ENCODE data around the gene RSPRY1. TPM values are rescaled to one million over a fixed set of nuclear protein-coding genes. Genes with fewer than 3 reads are reported as not detected.

The RSPRY1 gene
- total and polyA plus RNA-seq, 2 of the 4 experiments (the other 2 are of a cell fraction), result 25.2 to 62.2 TPM

DNA sequence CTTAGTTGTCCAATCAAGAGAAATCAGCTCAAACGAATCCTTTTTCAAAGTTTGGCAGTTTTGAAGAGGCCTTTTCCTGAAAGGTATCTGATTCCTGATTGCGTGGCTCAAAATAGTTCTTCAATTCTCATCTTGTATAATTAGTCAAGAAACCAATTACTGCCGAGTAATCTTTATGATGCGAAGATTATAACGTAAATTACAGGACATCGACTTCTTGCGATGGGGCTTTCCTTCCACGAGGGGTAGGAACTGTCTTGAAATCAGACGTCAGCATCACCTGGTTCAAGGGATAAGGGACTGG lies 58.3 kb downstream of the RSPRY1 start:
- Histone ChIP-seq H3K4me1 (ENCODE audit: control insufficient read depth, insufficient read depth, low read length) (no peaks in the 10 kb centered on the region; the same call in 1 of the 2 replicates), H3K36me3 (ENCODE audit: control insufficient read depth, insufficient read depth, low read length) (peaks cover 5% of the 10 kb centered on the region), H3K27me3 (ENCODE audit: control insufficient read depth, insufficient read depth, low read length) (no peaks in the 10 kb centered on the region), H4K91ac (ENCODE audit: insufficient read depth, low read depth, low read length) (peak overlapping the region; percentile 51), H2BK15ac (ENCODE audit: low read depth, low read length) (0 out of 3 replicates have a peak overlapping the region, but pooled peaks have one; percentile 16), H3K9me1 (ENCODE audit: insufficient read depth, low read length) (no peaks in the 10 kb centered on the region), H3K23ac (ENCODE audit: low read depth, low read length) (peak overlapping the region; percentile 66; the same call in 1 of the 2 replicates), H3K56ac (ENCODE audit: extremely low read depth, insufficient read depth, low read length) (peak overlapping the region; percentile 72; the same call in 1 of the 2 replicates), H3K18ac (ENCODE audit: low read depth, low read length) (peak overlapping the region; percentile 63), H3K9ac (ENCODE audit: low read depth, low read length) (peak overlapping the region; percentile 81), H2BK20ac (ENCODE audit: low read depth, low read length) (no peak overlapping the region), H4K5ac (ENCODE audit: low read depth, low read length) (peak overlapping the region; percentile 94), H2AK9ac (replicated peaks; ENCODE audit: low read depth, low read length, poor library complexity) (peak overlapping the region; percentile 75), H3K79me1 (ENCODE audit: low read depth in 1 of 2, low read length in 2 of 2) (peaks cover 2 to 22% of the 10 kb centered on the region in 2 experiments; a peak in 3 of 4 replicates), H3K14ac (replicated peaks; ENCODE audit: low read depth, low read length) (peak overlapping the region; percentile 90), H2BK120ac (ENCODE audit: low read depth, low read length) (no peak overlapping the region), H3K4ac (ENCODE audit: low read depth, low read length) (peak overlapping the region; percentile 68), H4K8ac (ENCODE audit: low read depth in 2 of 2, low read length in 2 of 2) (peak overlapping the region; percentile 68 to 98), H2AK5ac (ENCODE audit: low read depth, low read length) (peak overlapping the region; percentile 53; the same call in 1 of the 2 replicates), H2BK5ac (ENCODE audit: low read depth, low read length, poor library complexity, severe bottlenecking) (peak overlapping the region; percentile 66), H4K20me1 (ENCODE audit: insufficient read depth, low read length) (no peaks in the 10 kb centered on the region), H3K9me3 (ENCODE audit: control insufficient read depth, insufficient read depth, low read length) (no peaks in the 10 kb centered on the region), H2AFZ (replicated peaks; ENCODE audit: low read length, poor library complexity) (peak overlapping the region; percentile 89), H3K4me2 (ENCODE audit: low read depth, low read length) (peak overlapping the region; percentile 96), H3K4me3 (ENCODE audit: insufficient read depth, low read depth, low read length) (peak overlapping the region; percentile 69), H3K27ac (ENCODE audit: insufficient read depth, low read length) (peak overlapping the region; percentile 64)
- in situ Hi-C loops (cut with MboI; ENCODE audit: low sequenced_read_pairs) (no loop called here), dilution Hi-C loops (cut with HindIII; ENCODE audit: low sequenced_read_pairs, unreplicated experiment) (no loop called here), intact Hi-C loops (cut with micrococcal nuclease) (loop anchor here (2.0 kb wide), 1 partner anchor 54 kb away; no protein-coding TSS in a partner anchor)
- ChIA-PET CTCF (no interaction called here), POLR2A (ENCODE audit: unreplicated experiment) (interaction anchor here (0.6 kb wide), 1 partner anchor 11 kb away, joined by 3 read pairs; no protein-coding TSS in a partner anchor)
- 8% methylated on average over 4 of the region's 9 CpGs; no CpG with 5 or more reads in 1 of the 2 experiments for WGBS, 2 experiments (ENCODE audit: extremely low coverage in 2 of 2, insufficient read length in 1 of 2)
- no peak for DNase-seq
- no TSS peak for BruUV-seq (replicated peaks)
- ATAC-seq (ENCODE audit: low read depth), result peak; percentile 19
- TF ChIP-seq MXI1 (IDR thresholded peaks at IDR 0.05; ENCODE audit: borderline replicate concordance, low read depth, low read length), result no peak
- TF ChIP-seq CEBPB (IDR thresholded peaks at IDR 0.05; ENCODE audit: low read depth, low read length), result no peak
- no peak for TF ChIP-seq NFE2L2 (IDR thresholded peaks at IDR 0.05; ENCODE audit: low read depth, low read length)
- 0 out of 2 replicates have a peak, but pooled peaks have one; percentile 3 for TF ChIP-seq MAFK (IDR thresholded peaks at IDR 0.05; ENCODE audit: low read depth, low read length)
- TF ChIP-seq, protein P1, sequence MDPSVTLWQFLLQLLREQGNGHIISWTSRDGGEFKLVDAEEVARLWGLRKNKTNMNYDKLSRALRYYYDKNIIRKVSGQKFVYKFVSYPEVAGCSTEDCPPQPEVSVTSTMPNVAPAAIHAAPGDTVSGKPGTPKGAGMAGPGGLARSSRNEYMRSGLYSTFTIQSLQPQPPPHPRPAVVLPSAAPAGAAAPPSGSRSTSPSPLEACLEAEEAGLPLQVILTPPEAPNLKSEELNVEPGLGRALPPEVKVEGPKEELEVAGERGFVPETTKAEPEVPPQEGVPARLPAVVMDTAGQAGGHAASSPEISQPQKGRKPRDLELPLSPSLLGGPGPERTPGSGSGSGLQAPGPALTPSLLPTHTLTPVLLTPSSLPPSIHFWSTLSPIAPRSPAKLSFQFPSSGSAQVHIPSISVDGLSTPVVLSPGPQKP (IDR thresholded peaks at IDR 0.05; ENCODE audit: borderline replicate concordance, low read depth, low read length), result no peak
